Activated naive CD4-positive, alpha-beta T cell treated with anti-CD3 and anti-CD28 coated beads, Interleukin-2, amount 50 U/mL, for 24 hours (primary cell): ENCODE results near the gene EPB41L4A.
A peak's percentile ranks its signal among the peaks of the same experiment; 100 is the strongest.
"Not testable (repeated sequence)": the region's sequence is repeated elsewhere in the genome, so short reads cannot be mapped to it uniquely, and the experiment has no call there.

ENCODE experiments used
- H3K27ac Mint-ChIP-seq: one replicate; pipeline ENCODE4 v1.8.0; 2021; ENCODE audit warnings: mild to moderate bottlenecking, mixed read lengths
- H3K27me3 Mint-ChIP-seq: one replicate; pipeline ENCODE4 v1.8.0; 2021; ENCODE audit warnings: mixed read lengths
- H3K36me3 Mint-ChIP-seq: one replicate; pipeline ENCODE4 v1.8.0; 2021; ENCODE audit warnings: mixed read lengths
- H3K4me1 Mint-ChIP-seq: one replicate; pipeline ENCODE4 v1.8.0; 2021; ENCODE audit warnings: mixed read lengths
- H3K4me3 Mint-ChIP-seq: one replicate; pipeline ENCODE4 v1.8.0; 2021; ENCODE audit warnings: mild to moderate bottlenecking, mixed read lengths
- H3K9me3 Mint-ChIP-seq: one replicate; pipeline ENCODE4 v1.8.0; 2021; ENCODE audit warnings: mixed read lengths

EPB41L4A gene, protein sequence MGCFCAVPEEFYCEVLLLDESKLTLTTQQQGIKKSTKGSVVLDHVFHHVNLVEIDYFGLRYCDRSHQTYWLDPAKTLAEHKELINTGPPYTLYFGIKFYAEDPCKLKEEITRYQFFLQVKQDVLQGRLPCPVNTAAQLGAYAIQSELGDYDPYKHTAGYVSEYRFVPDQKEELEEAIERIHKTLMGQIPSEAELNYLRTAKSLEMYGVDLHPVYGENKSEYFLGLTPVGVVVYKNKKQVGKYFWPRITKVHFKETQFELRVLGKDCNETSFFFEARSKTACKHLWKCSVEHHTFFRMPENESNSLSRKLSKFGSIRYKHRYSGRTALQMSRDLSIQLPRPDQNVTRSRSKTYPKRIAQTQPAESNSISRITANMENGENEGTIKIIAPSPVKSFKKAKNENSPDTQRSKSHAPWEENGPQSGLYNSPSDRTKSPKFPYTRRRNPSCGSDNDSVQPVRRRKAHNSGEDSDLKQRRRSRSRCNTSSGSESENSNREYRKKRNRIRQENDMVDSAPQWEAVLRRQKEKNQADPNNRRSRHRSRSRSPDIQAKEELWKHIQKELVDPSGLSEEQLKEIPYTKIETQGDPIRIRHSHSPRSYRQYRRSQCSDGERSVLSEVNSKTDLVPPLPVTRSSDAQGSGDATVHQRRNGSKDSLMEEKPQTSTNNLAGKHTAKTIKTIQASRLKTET

GRCh38 chr5:112419164-112419985 lies at the start of gene EPB41L4A:
EPB41L4A (minus strand) TSS chr5:112419277; CDS start chr5:112419039, 238 bp downstream.
- Mint-ChIP-seq H3K9me3 (no peaks in the 10 kb centered on the region), H3K36me3 (no peaks in the 10 kb centered on the region), H3K4me1 (peaks cover 9% of the 10 kb centered on the region), H3K27me3 (peaks cover 37% of the 10 kb centered on the region), H3K4me3 (peak within 1 kb of the TSS; percentile 69), H3K27ac (no peak within 1 kb of the TSS)

DNA sequence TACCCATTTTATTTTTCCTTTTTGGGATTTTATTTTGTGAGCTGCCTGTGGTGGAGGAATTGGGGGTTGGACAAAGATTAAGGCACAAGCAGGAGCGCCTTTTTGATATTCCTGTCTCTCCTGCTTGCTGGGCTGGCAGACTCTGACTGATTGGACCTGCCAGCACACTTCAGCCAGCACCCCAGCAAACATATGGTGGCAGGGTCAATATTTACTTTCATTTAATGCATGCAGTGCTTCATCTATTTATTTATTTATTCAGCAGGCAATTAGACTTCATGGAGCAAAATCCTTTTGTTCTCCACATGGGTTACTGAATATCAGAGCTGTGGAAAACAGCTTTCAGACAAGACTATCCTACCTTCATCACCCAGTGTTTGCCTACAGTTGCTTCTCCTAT lies 48.4 kb upstream of the EPB41L4A start:
- H3K27me3 Mint-ChIP-seq, result peaks cover 8% of the 10 kb centered on the region
- H3K27ac Mint-ChIP-seq, result no peak overlapping the region
- H3K9me3 Mint-ChIP-seq, result no peaks in the 10 kb centered on the region
- H3K4me3 Mint-ChIP-seq, result no peak overlapping the region
- no peaks in the 10 kb centered on the region for H3K4me1 Mint-ChIP-seq
- H3K36me3 Mint-ChIP-seq, result no peaks in the 10 kb centered on the region

DNA sequence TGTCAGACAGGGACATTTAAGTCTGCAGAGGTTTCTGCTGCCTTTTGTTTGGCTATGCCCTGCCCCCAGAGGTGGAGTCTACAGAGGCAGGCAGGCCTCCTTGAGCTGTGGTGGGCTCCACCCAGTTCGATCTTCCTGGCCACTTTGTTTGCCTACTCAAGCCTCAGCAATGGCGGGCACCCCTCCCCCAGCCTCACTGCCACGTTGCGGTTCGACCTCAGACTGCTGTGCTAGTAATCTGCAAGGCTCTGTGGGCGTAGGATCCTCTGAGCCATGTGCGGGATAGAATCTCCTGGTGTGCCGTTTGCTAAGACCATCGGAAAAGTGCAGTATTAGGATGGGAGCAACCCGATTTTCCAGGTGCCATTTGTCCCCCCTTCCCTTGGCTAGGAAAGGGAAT lies 47.2 kb upstream of the EPB41L4A start:
- H3K4me3 Mint-ChIP-seq, H3K4me1 Mint-ChIP-seq, H3K9me3 Mint-ChIP-seq, H3K36me3 Mint-ChIP-seq, H3K27ac Mint-ChIP-seq, H3K27me3 Mint-ChIP-seq: not testable (repeated sequence)

DNA sequence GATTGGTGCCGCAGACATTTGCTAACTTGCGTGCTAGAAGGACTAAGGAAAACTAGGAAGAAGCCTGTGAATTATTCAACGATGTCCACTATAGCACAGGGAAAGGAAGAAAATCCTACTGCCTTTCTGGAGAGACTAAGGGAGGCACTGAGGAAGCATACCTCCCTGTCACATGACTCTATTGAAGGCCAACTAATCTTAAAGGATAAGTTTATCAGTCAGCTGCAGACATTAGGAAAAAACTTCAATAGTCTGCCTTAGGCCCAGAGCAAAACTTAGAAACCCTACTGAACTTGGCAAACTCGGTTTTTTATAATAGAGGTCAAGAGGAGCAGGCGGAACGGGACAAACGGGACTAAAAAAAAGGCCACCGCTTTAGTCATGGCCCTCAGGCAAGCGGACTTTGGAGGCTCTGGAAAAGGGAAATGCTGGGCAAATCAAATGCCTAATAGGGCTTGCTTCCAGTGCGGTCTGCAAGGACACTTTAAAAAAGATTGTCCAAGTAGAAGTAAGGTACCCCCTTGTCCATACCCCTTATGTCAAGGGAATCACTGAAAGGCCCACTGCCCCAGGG lies 28.2 kb upstream of the EPB41L4A start:
- H3K4me1 Mint-ChIP-seq, H3K27ac Mint-ChIP-seq, H3K4me3 Mint-ChIP-seq, H3K27me3 Mint-ChIP-seq, H3K36me3 Mint-ChIP-seq, H3K9me3 Mint-ChIP-seq: not testable (repeated sequence)

DNA sequence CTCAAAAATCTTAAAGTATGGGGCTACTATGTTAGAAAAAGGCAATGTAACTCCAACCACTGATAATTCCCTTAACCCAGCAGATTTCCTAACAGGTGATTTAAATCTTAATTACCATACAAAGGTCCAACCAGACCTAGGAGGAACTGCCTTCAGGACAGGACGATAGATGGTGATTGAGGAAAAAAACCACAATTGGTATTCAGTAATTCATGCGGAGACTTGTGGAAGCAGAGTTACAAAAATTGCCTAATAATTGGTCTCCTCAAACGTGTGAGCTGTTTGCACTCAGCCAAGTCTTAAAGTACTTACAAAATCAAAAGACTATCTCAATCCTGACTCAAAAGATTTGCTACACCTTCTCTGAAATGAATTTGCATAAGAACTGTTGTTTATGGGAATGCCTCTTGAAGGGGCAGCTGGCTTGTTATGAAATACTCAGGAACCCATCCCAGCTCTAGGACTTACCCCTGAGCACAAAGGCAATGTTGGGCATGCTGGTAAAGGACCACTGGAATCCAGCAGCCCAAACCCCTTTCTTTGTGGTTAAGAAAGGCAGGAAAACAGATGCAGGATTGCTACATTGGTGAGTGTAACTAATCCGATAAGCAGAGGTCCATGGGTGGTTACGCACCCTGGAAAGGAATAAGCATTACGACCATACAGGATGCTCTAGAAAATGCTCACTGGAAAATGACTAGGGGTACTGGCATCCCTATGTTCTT lies 26.7 kb upstream of the EPB41L4A start:
- Mint-ChIP-seq H3K4me3 (no peak overlapping the region), H3K36me3 (no peaks in the 10 kb centered on the region), H3K4me1 (no peaks in the 10 kb centered on the region), H3K27ac (no peak overlapping the region), H3K9me3 (no peaks in the 10 kb centered on the region), H3K27me3 (no peaks in the 10 kb centered on the region)

GRCh38 chr5:112443932-112444331 lies 24.9 kb upstream of the EPB41L4A start:
- not testable (repeated sequence) for H3K4me1 Mint-ChIP-seq, H3K27me3 Mint-ChIP-seq, H3K4me3 Mint-ChIP-seq, H3K9me3 Mint-ChIP-seq, H3K27ac Mint-ChIP-seq, H3K36me3 Mint-ChIP-seq

GRCh38 chr5:112440031-112440430 lies 21.0 kb upstream of the EPB41L4A start:
- Mint-ChIP-seq H3K27ac (no peak overlapping the region), H3K4me1 (no peaks in the 10 kb centered on the region), H3K9me3 (peaks cover 19% of the 10 kb centered on the region), H3K4me3 (no peak overlapping the region), H3K36me3 (no peaks in the 10 kb centered on the region), H3K27me3 (peaks cover 4% of the 10 kb centered on the region)

DNA sequence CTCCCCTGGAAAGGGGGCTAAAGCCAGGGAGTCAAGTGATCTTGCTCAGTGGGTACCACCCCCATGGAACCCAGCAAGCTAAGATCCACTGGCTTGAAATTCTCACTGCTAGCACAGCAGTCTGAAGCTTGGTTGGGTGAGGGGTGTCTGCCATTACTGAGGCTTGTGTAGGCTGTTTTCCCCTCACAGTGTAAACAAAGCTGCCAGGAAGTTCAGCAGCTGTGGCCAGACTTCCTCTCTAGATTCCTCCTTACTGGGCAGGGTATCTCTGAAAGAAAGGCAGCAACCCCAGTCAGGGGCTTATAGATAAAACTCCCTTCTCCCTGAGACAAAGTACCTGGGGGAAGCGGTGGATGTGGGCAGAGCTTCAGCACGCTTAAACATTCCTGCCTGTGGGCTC lies 17.1 kb upstream of the EPB41L4A start:
- Mint-ChIP-seq H3K4me3 (no peak overlapping the region), H3K27me3 (peaks cover 12% of the 10 kb centered on the region), H3K36me3 (no peaks in the 10 kb centered on the region), H3K27ac (no peak overlapping the region), H3K9me3 (peaks cover 19% of the 10 kb centered on the region), H3K4me1 (no peaks in the 10 kb centered on the region)

- no peak overlapping the region for H3K27ac Mint-ChIP-seq
- H3K36me3 Mint-ChIP-seq, result no peaks in the 10 kb centered on the region
- H3K4me3 Mint-ChIP-seq, result no peak overlapping the region
- H3K4me1 Mint-ChIP-seq, result no peaks in the 10 kb centered on the region
- peaks cover 13% of the 10 kb centered on the region for H3K9me3 Mint-ChIP-seq
- H3K27me3 Mint-ChIP-seq, result peaks cover 13% of the 10 kb centered on the region
Measured at GRCh38 chr5:112434641-112435040, 15.6 kb upstream of the EPB41L4A start.

DNA sequence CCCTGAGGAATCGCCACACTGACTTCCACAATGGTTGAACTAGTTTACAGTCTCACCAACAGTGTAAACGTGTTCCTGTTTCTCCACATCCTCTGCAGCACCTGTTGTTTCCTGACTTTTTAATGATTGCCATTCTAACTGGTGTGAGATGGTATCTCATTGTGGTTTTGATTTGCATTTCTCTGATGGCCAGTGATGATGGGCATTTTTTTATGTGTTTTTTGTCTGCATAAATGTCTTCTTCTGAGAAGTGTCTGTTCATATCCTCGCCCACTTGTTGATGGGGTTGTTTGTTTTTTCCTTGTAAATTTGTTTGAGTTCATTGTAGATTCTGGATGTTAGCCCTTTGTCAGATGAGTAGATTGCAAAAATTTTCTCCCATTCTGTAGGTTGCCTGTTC lies 7.1 kb upstream of the EPB41L4A start:
- peaks cover 25% of the 10 kb centered on the region for H3K27me3 Mint-ChIP-seq

GRCh38 chr5:112419986-112420864 lies 1.1 kb upstream of the EPB41L4A start:
- Mint-ChIP-seq H3K27ac (no peak overlapping the region), H3K9me3 (no peaks in the 10 kb centered on the region), H3K4me1 (peaks cover 9% of the 10 kb centered on the region), H3K4me3 (peak overlapping the region; percentile 33), H3K27me3 (peaks cover 39% of the 10 kb centered on the region), H3K36me3 (no peaks in the 10 kb centered on the region)

More for the DNA sequence above, 7.1 kb upstream of the EPB41L4A start:
- H3K27ac Mint-ChIP-seq, H3K4me1 Mint-ChIP-seq, H3K36me3 Mint-ChIP-seq, H3K9me3 Mint-ChIP-seq, H3K4me3 Mint-ChIP-seq: not testable (repeated sequence)

DNA sequence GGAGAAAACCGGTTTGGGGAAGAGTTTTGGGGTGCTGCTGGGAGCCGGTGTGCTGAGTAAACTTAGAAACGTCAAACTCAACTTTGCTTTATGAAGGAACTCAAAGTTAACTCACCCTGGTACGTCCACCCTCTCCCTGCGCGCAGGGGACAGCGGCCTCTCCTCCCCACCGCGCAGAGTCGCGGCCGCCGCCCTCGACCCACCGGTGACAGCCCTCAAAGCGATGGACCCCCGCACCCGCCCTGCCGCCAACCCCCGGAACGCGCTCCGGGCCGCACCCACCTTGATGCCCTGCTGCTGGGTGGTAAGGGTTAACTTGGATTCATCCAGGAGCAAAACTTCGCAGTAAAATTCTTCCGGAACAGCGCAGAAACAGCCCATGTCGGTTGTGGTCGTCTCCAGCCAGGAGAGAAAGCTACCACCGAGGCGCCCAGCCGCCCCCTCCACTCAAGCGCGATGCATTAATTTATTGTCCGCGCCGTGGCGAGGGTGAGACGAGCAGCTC lies 366 bp downstream of the EPB41L4A start:
- Mint-ChIP-seq H3K4me3 (peak overlapping the region; percentile 44), H3K27ac (no peak overlapping the region), H3K4me1 (peaks cover 9% of the 10 kb centered on the region), H3K36me3 (no peaks in the 10 kb centered on the region), H3K9me3 (no peaks in the 10 kb centered on the region), H3K27me3 (peaks cover 37% of the 10 kb centered on the region)

- no peaks in the 10 kb centered on the region for H3K36me3 Mint-ChIP-seq
- no peak overlapping the region for H3K27ac Mint-ChIP-seq
- peak overlapping the region; percentile 69 for H3K4me3 Mint-ChIP-seq
- H3K9me3 Mint-ChIP-seq, result no peaks in the 10 kb centered on the region
- H3K4me1 Mint-ChIP-seq, result peaks cover 9% of the 10 kb centered on the region
- peaks cover 41% of the 10 kb centered on the region for H3K27me3 Mint-ChIP-seq
Measured at GRCh38 chr5:112417931-112418658, 982 bp downstream of the EPB41L4A start.

DNA sequence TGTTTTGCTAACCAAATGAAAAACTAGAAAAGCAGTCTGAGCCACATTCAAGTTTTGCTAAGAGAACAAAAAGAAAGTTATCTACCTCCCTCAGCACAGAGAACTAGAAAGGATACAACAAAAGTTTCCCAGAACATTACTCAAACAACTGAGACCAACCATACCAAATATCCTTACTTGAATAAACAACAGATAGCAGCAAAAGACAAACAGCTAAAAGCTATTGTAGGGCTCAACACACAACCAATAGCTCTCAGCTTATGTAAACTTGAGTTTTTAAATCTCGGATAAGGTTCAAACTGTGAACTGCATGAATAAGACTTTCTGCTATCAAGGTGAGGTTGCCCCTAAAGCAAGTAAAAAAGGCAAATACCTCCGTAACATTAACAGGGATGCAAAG lies 3.5 kb downstream of the EPB41L4A start:
- no peaks in the 10 kb centered on the region for H3K9me3 Mint-ChIP-seq
- peaks cover 29% of the 10 kb centered on the region for H3K27me3 Mint-ChIP-seq
- H3K4me1 Mint-ChIP-seq, result peaks cover 9% of the 10 kb centered on the region
- no peaks in the 10 kb centered on the region for H3K36me3 Mint-ChIP-seq
- H3K27ac Mint-ChIP-seq, result no peak overlapping the region
- no peak overlapping the region for H3K4me3 Mint-ChIP-seq
